ENCODE measurements around the gene GXYLT2.

DNA sequence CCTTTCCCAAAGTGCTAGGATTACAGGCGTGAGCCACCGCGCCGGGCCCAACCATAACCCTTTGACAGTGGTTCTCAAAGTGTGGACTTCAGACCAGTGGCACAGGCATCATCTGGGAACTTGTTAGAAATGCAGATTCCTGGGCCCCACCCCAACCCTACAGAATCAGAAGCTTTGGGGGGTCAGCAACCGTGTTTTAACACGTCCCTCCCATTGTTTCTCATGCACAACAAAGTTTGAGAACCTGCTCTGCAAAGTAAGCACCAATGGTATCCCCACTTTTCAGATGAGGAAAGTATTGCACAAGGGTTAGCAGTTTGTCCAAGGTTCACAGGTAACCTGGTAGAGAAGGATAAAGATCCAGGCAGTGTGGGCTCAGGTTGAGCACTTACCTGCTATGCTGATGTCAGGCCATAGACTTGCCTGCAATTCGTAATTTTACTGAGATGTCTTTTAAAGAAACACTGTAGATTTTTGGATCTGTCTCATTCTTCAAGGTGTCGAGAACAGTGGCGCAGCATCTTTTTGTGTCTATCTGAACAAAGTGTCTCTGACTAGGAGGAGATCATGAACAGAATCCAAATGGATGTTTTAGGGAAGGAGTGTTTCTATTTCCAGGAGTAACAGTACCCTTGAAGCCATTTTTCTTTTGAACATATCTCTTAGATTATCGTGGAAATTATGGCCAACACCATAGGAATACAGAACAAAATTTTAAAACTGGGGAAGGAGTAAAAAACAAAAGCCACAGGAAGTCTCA, 2.5 kb downstream of the GXYLT2 start:
- TF ChIP-seq POLR2A (IDR thresholded peaks at IDR 0.05) (no peak), POLR2AphosphoS5 (IDR thresholded peaks at IDR 0.05) (no peak), CTCF (IDR thresholded peaks at IDR 0.05) (no peak)
